Muscle layer of duodenum (tissue), 2 donors: Measurements from ENCODE around the gene TTF2.
"Not testable (repeated sequence)": the region's sequence is repeated elsewhere in the genome, so short reads cannot be mapped to it uniquely, and the experiment has no call there.

Source experiments
- H3K27ac ChIP-seq: one replicate; pipeline ENCODE4 v1.7.0; 2013; ENCODE audit warnings: mild to moderate bottlenecking, low read length
- H3K27me3 ChIP-seq: one replicate; pipeline ENCODE4 v1.7.0; 2013; ENCODE audit warnings: low read depth, mild to moderate bottlenecking, control low read depth, low read length
- H3K36me3 ChIP-seq, 2 donors: one replicate each; pipeline ENCODE4 v1.7.0; 2013; ENCODE audit warnings: low read length in 2 of 2, control low read depth in 1 of 2, mild to moderate bottlenecking in 1 of 2; ENCODE audit not compliant: insufficient read depth in 2 of 2, control insufficient read depth in 1 of 2
- H3K4me1 ChIP-seq, 2 donors: one replicate each; pipeline ENCODE4 v1.7.0; 2013; ENCODE audit warnings: low read length in 2 of 2, mild to moderate bottlenecking in 2 of 2, control low read depth in 1 of 2, moderate library complexity in 1 of 2; ENCODE audit not compliant: insufficient read depth in 2 of 2, control insufficient read depth in 1 of 2
- H3K4me3 ChIP-seq, 2 donors: one replicate each; pipeline ENCODE4 v1.7.0; 2013; ENCODE audit warnings: low read length in 2 of 2, low read depth in 1 of 2, mild to moderate bottlenecking in 1 of 2
- H3K9me3 ChIP-seq, 2 donors: one replicate each; pipeline ENCODE4 v1.7.0; 2013; ENCODE audit warnings: low read length in 2 of 2, control low read depth in 1 of 2, mild to moderate bottlenecking in 1 of 2; ENCODE audit not compliant: control insufficient read depth in 1 of 2
- donor health status: healthy.

Gene TTF2

GRCh38 chr1:117093870-117094621 lies 33.9 kb downstream of the TTF2 start:
- H3K9me3 ChIP-seq: no peaks in the 10 kb centered on the region
- no peak overlapping the region for H3K27ac ChIP-seq
- H3K36me3 ChIP-seq: peaks cover 20 to 26% of the 10 kb centered on the region in 2 donors
- H3K4me3 ChIP-seq: no peak overlapping the region
- no peaks in the 10 kb centered on the region for H3K27me3 ChIP-seq
- no peaks in the 10 kb centered on the region for H3K4me1 ChIP-seq

GRCh38 chr1:117094841-117095604 lies 34.9 kb downstream of the TTF2 start:
- no peaks in the 10 kb centered on the region for H3K4me1 ChIP-seq
- no peak overlapping the region for H3K27ac ChIP-seq
- H3K9me3 ChIP-seq: no peaks in the 10 kb centered on the region
- H3K27me3 ChIP-seq: no peaks in the 10 kb centered on the region
- H3K4me3 ChIP-seq: no peak overlapping the region
- H3K36me3 ChIP-seq: peaks cover 20 to 23% of the 10 kb centered on the region in 2 donors

- Histone ChIP-seq H3K27me3 (no peaks in the 10 kb centered on the region), H3K4me3 (no peak overlapping the region), H3K27ac (no peak overlapping the region), H3K4me1 (no peaks in the 10 kb centered on the region), H3K36me3 (peaks cover 25 to 28% of the 10 kb centered on the region in 2 donors), H3K9me3 (no peaks in the 10 kb centered on the region)
Observed at GRCh38 chr1:117096951-117097408, 36.9 kb downstream of the TTF2 start.

- H3K4me3 ChIP-seq: no peak overlapping the region
- H3K27ac ChIP-seq: no peak overlapping the region
- H3K36me3 ChIP-seq: peaks cover 28% of the 10 kb centered on the region in 2 donors
Observed at GRCh38 chr1:117097443-117097842, 37.3 kb downstream of the TTF2 start.

GRCh38 chr1:117098287-117098890 lies 38.3 kb downstream of the TTF2 start:
- H3K4me1 ChIP-seq: no peaks in the 10 kb centered on the region
- no peaks in the 10 kb centered on the region for H3K27me3 ChIP-seq
- no peaks in the 10 kb centered on the region for H3K9me3 ChIP-seq
- H3K36me3 ChIP-seq: peaks cover 21 to 30% of the 10 kb centered on the region in 2 donors
- H3K27ac ChIP-seq: no peak overlapping the region
- no peak overlapping the region for H3K4me3 ChIP-seq

More at GRCh38 chr1:117097443-117097842, 37.3 kb downstream of the TTF2 start:
- Histone ChIP-seq H3K9me3 (no peaks in the 10 kb centered on the region), H3K4me1 (no peaks in the 10 kb centered on the region), H3K27me3 (no peaks in the 10 kb centered on the region)

GRCh38 chr1:117101334-117101733 lies 41.2 kb downstream of the TTF2 start:
- Histone ChIP-seq H3K27ac (no peak overlapping the region), H3K4me3 (no peak overlapping the region), H3K36me3 (peaks cover 13 to 30% of the 10 kb centered on the region in 2 donors), H3K4me1 (no peaks in the 10 kb centered on the region), H3K9me3 (no peaks in the 10 kb centered on the region), H3K27me3 (no peaks in the 10 kb centered on the region)

- H3K4me3 ChIP-seq, H3K9me3 ChIP-seq, H3K27me3 ChIP-seq, H3K4me1 ChIP-seq, H3K27ac ChIP-seq: not testable (repeated sequence)
- peaks cover 15 to 30% of the 10 kb centered on the region in 2 donors for H3K36me3 ChIP-seq
Observed at GRCh38 chr1:117101858-117102257, 41.7 kb downstream of the TTF2 start.

- Histone ChIP-seq H3K9me3 (no peaks in the 10 kb centered on the region), H3K27me3 (no peaks in the 10 kb centered on the region), H3K36me3 (peaks cover 17 to 31% of the 10 kb centered on the region in 2 donors), H3K4me3 (no peak overlapping the region), H3K27ac (no peak overlapping the region), H3K4me1 (no peaks in the 10 kb centered on the region)
Observed at GRCh38 chr1:117104986-117105385, 44.9 kb downstream of the TTF2 start.

GRCh38 chr1:117105722-117106121 lies 45.6 kb downstream of the TTF2 start:
- no peaks in the 10 kb centered on the region for H3K27me3 ChIP-seq
- no peaks in the 10 kb centered on the region for H3K4me1 ChIP-seq
- no peaks in the 10 kb centered on the region for H3K9me3 ChIP-seq
- peaks cover 12 to 28% of the 10 kb centered on the region in 2 donors for H3K36me3 ChIP-seq
- H3K27ac ChIP-seq: no peak overlapping the region
- H3K4me3 ChIP-seq: no peak overlapping the region

- Histone ChIP-seq H3K36me3 (peaks cover 5 to 33% of the 10 kb centered on the region in 2 donors), H3K4me3 (no peak overlapping the region), H3K27ac (no peak overlapping the region), H3K4me1 (no peaks in the 10 kb centered on the region), H3K27me3 (no peaks in the 10 kb centered on the region), H3K9me3 (no peaks in the 10 kb centered on the region)
Observed at GRCh38 chr1:117106478-117106877, 46.4 kb downstream of the TTF2 start.

- Histone ChIP-seq H3K9me3 (no peaks in the 10 kb centered on the region), H3K4me1 (no peaks in the 10 kb centered on the region), H3K27ac (no peak overlapping the region), H3K27me3 (no peaks in the 10 kb centered on the region), H3K4me3 (no peak overlapping the region), H3K36me3 (peaks cover 5 to 37% of the 10 kb centered on the region in 2 donors)
Observed at GRCh38 chr1:117107364-117107763, 47.2 kb downstream of the TTF2 start.
